H9 (cell line): Measurements from ENCODE around the gene GNPTAB. TPM values are rescaled to one million over a fixed set of nuclear protein-coding genes. Genes with fewer than 3 reads are reported as not detected.

Source experiments
- DNase-seq: peaks from one replicate; pipeline ENCODE4 v3.0.0-alpha.2; 2017
- H2AFZ ChIP-seq: one replicate; pipeline ENCODE4 v1.6.1; 2013; ENCODE audit warnings: mild to moderate bottlenecking, low read length, control low read depth, moderate library complexity
- H2AK5ac ChIP-seq: 2 replicates; pipeline ENCODE4 v1.6.1; 2013; ENCODE audit warnings: low read length, control low read depth, mixed read lengths; ENCODE audit not compliant: insufficient read length
- H2BK120ac ChIP-seq: one replicate; pipeline ENCODE4 v1.6.1; 2013; ENCODE audit warnings: low read depth, mild to moderate bottlenecking, low read length, control low read depth, inconsistent platforms; ENCODE audit not compliant: poor library complexity, severe bottlenecking
- H2BK12ac ChIP-seq: 2 replicates; pipeline ENCODE4 v1.6.1; 2013; ENCODE audit warnings: low read length, control low read depth, mixed read lengths, low read depth; ENCODE audit not compliant: insufficient read length
- H2BK15ac ChIP-seq: 2 replicates; pipeline ENCODE4 v1.6.1; 2013; ENCODE audit warnings: low read depth, low read length, control low read depth
- H2BK20ac ChIP-seq: one replicate; pipeline ENCODE4 v1.6.1; 2013; ENCODE audit warnings: low read depth, mild to moderate bottlenecking, low read length, control low read depth, inconsistent platforms; ENCODE audit not compliant: poor library complexity, severe bottlenecking
- H2BK5ac ChIP-seq: 2 replicates; pipeline ENCODE4 v1.6.1; 2013; ENCODE audit warnings: low read length, control low read depth, mixed read lengths; ENCODE audit not compliant: insufficient read length
- H3K14ac ChIP-seq: 2 replicates; pipeline ENCODE4 v1.6.1; 2013; ENCODE audit warnings: low read length, control low read depth; ENCODE audit not compliant: insufficient read depth
- H3K18ac ChIP-seq: 2 replicates; pipeline ENCODE4 v1.6.1; 2013; ENCODE audit warnings: low read depth, mild to moderate bottlenecking, mixed read lengths, low read length, control low read depth; ENCODE audit not compliant: insufficient read length
- H3K23ac ChIP-seq: 2 replicates; pipeline ENCODE4 v1.6.1; 2013; ENCODE audit warnings: low read length, control low read depth, mixed read lengths, low read depth; ENCODE audit not compliant: insufficient read length
- H3K23me2 ChIP-seq: 2 replicates; pipeline ENCODE4 v1.6.1; 2013; ENCODE audit warnings: low read depth, mild to moderate bottlenecking, mixed read lengths, low read length, control low read depth; ENCODE audit not compliant: insufficient read length, poor library complexity, severe bottlenecking
- H3K27ac ChIP-seq: 2 replicates; pipeline ENCODE4 v1.5.1; 2013; ENCODE audit warnings: low read length, control low read depth, mixed read lengths, low read depth; ENCODE audit not compliant: insufficient read length
- H3K27me3 ChIP-seq: 2 replicates; pipeline ENCODE4 v1.6.1; 2013; ENCODE audit warnings: low read length, control low read depth, inconsistent platforms; ENCODE audit not compliant: insufficient read depth
- H3K4ac ChIP-seq: 2 replicates; pipeline ENCODE4 v1.6.1; 2013; ENCODE audit warnings: low read depth, mild to moderate bottlenecking, control low read depth, inconsistent platforms, low read length, moderate library complexity
- H3K4me1 ChIP-seq: 2 replicates; pipeline ENCODE4 v1.6.1; 2013; ENCODE audit warnings: low read length, control low read depth, inconsistent platforms; ENCODE audit not compliant: insufficient read depth
- H3K4me2 ChIP-seq: 2 replicates; pipeline ENCODE4 v1.6.1; 2013; ENCODE audit warnings: low read length, control low read depth, mixed read lengths; ENCODE audit not compliant: insufficient read length, insufficient read depth
- H3K56ac ChIP-seq: 2 replicates; pipeline ENCODE4 v1.6.1; 2013; ENCODE audit warnings: low read depth, mild to moderate bottlenecking, mixed read lengths, low read length, control low read depth; ENCODE audit not compliant: insufficient read length
- H3K79me1 ChIP-seq: 2 replicates; pipeline ENCODE4 v1.6.1; 2013; ENCODE audit warnings: low read depth, mild to moderate bottlenecking, moderate library complexity, low read length, control low read depth, inconsistent platforms; ENCODE audit not compliant: insufficient read depth, poor library complexity, severe bottlenecking
- H3K79me2 ChIP-seq: 2 replicates; pipeline ENCODE4 v1.6.1; 2013; ENCODE audit warnings: low read length, control low read depth, inconsistent platforms; ENCODE audit not compliant: insufficient read depth
- H3K9ac ChIP-seq: 2 replicates; pipeline ENCODE4 v1.6.1; 2013; ENCODE audit warnings: low read length, control low read depth, mixed read lengths; ENCODE audit not compliant: insufficient read length; ENCODE audit errors: extremely low read depth
- H3K9me3 ChIP-seq: one replicate; pipeline ENCODE4 v1.6.1; 2013; ENCODE audit warnings: low read depth, low read length, inconsistent platforms; ENCODE audit not compliant: control insufficient read depth
- H3T11ph ChIP-seq: one replicate; pipeline ENCODE4 v1.6.1; 2013; ENCODE audit warnings: mild to moderate bottlenecking, low read length, control low read depth, inconsistent platforms
- H4K20me1 ChIP-seq: one replicate; pipeline ENCODE4 v1.6.1; 2013; ENCODE audit not compliant: control insufficient read depth, insufficient read length, insufficient read depth
- H4K5ac ChIP-seq: 2 replicates; pipeline ENCODE4 v1.6.1; 2013; ENCODE audit warnings: low read depth, mild to moderate bottlenecking, mixed read lengths, low read length, control low read depth; ENCODE audit not compliant: insufficient read length
- H4K8ac ChIP-seq: replicated peaks from 2 replicates; pipeline ENCODE4 v1.6.1; 2013; ENCODE audit warnings: low read length, control low read depth, mixed read lengths, low read depth; ENCODE audit not compliant: insufficient read length
- H4K91ac ChIP-seq: 2 replicates; pipeline ENCODE4 v1.6.1; 2013; ENCODE audit warnings: low read depth, mild to moderate bottlenecking, moderate library complexity, mixed read lengths, low read length, control low read depth; ENCODE audit not compliant: insufficient read length
- H3K27ac Mint-ChIP-seq, 3 experiments: 2 replicates in 2 of 3; 3 replicates in 1 of 3; pipeline ENCODE4 v1.8.0; 2020 to 2021; ENCODE audit warnings: mixed read lengths in 3 of 3, mild to moderate bottlenecking in 1 of 3, moderate library complexity in 1 of 3
- H3K27me3 Mint-ChIP-seq: 2 replicates; pipeline ENCODE4 v1.8.0; 2021; ENCODE audit warnings: low read depth, mild to moderate bottlenecking, moderate library complexity, mixed read lengths
- H3K36me3 Mint-ChIP-seq, 3 experiments: 2 replicates in 2 of 3; 3 replicates in 1 of 3; pipeline ENCODE4 v1.8.0; 2020 to 2021; ENCODE audit warnings: low read depth in 3 of 3, mixed read lengths in 3 of 3; ENCODE audit not compliant: insufficient read depth in 1 of 3
- H3K4me1 Mint-ChIP-seq, 2 experiments: 2 replicates each; pipeline ENCODE4 v1.8.0; 2020; ENCODE audit warnings: mixed read lengths in 2 of 2
- H3K4me3 Mint-ChIP-seq, 2 experiments: 2 replicates in 1 of 2; 3 replicates in 1 of 2; pipeline ENCODE4 v1.8.0; 2020 to 2021; ENCODE audit warnings: mild to moderate bottlenecking in 2 of 2, mixed read lengths in 2 of 2, moderate library complexity in 1 of 2
- H3K9me3 Mint-ChIP-seq, 2 experiments: 2 replicates in 1 of 2; 3 replicates in 1 of 2; pipeline ENCODE4 v1.8.0; 2020; ENCODE audit warnings: mild to moderate bottlenecking in 2 of 2, mixed read lengths in 2 of 2, moderate library complexity in 1 of 2
- WGBS: extraction: QIAGEN DNeasy Blood & Tissue Kit; methylation state at CpG from one replicate; pipeline ENCODE4 v1.1.7; 2013; ENCODE audit warnings: missing lambda C conversion rate, low lambda C conversion rate, mixed read lengths; ENCODE audit not compliant: insufficient read length; ENCODE audit errors: extremely low coverage; 5-methylcytosine and 5-hydroxymethylcytosine counted together
- total RNA-seq: library from RNA; stranded (reverse); gene quantifications from 2 replicates; pipeline ENCODE4 v1.2.1, GENCODE V29; 2021
- TF ChIP-seq, protein P1 (sequence below): fragments of 200-600 bp; sonication (generic); conservative IDR thresholded peaks from 3 replicates; pipeline ENCODE4 v1.8.0; 2021; ENCODE audit warnings: antibody characterized with exemption, mild to moderate bottlenecking

The GNPTAB gene
- total RNA-seq, 1 experiment from 2014 or later, result 44.3 TPM

DNA sequence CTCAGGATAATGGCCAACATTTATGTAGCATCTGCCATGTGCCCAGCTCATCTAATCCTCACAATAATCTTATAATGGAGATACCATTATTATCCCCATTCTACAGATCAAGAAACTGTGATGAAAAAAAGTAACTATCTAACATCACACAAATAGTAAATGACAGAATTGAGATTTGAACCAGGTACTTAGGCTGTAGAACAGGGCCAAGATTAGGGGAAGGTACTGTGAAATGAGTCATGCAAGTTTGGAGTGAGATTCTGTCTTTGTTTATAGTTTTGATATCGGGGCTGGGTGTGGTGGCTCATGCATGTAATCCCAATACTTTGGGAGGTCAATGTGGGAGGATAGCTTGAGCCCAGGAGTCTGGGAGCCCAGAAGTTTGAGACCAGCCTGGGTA, 1.3 kb upstream of the GNPTAB start:
- Histone ChIP-seq H3T11ph (no peak overlapping the region), H3K4ac (no peak overlapping the region), H3K9ac (no peak overlapping the region), H2BK120ac (no peak overlapping the region), H3K23ac (no peak overlapping the region), H2BK20ac (no peak overlapping the region), H2AK5ac (no peak overlapping the region), H3K14ac (no peak overlapping the region), H3K23me2 (no peaks in the 10 kb centered on the region), H3K4me1 (0 out of 2 replicates have a peak, but pooled peaks cover 2% of the 10 kb centered on the region), H2BK5ac (no peak overlapping the region), H4K8ac (no peak overlapping the region), H3K79me1 (no peaks in the 10 kb centered on the region), H2BK12ac (no peak overlapping the region), H3K27ac (no peak overlapping the region), H4K20me1 (no peaks in the 10 kb centered on the region), H2AFZ (no peak overlapping the region), H4K91ac (no peak overlapping the region), H3K79me2 (peaks cover 2% of the 10 kb centered on the region; the same call in 1 of the 2 replicates), H3K18ac (no peak overlapping the region), H3K27me3 (no peaks in the 10 kb centered on the region), H4K5ac (no peak overlapping the region), H2BK15ac (no peak overlapping the region), H3K56ac (no peak overlapping the region), H3K9me3 (no peaks in the 10 kb centered on the region), H3K4me2 (no peak overlapping the region)
- no peak overlapping the region for H3K4me3 Mint-ChIP-seq
- TF ChIP-seq, protein P1, sequence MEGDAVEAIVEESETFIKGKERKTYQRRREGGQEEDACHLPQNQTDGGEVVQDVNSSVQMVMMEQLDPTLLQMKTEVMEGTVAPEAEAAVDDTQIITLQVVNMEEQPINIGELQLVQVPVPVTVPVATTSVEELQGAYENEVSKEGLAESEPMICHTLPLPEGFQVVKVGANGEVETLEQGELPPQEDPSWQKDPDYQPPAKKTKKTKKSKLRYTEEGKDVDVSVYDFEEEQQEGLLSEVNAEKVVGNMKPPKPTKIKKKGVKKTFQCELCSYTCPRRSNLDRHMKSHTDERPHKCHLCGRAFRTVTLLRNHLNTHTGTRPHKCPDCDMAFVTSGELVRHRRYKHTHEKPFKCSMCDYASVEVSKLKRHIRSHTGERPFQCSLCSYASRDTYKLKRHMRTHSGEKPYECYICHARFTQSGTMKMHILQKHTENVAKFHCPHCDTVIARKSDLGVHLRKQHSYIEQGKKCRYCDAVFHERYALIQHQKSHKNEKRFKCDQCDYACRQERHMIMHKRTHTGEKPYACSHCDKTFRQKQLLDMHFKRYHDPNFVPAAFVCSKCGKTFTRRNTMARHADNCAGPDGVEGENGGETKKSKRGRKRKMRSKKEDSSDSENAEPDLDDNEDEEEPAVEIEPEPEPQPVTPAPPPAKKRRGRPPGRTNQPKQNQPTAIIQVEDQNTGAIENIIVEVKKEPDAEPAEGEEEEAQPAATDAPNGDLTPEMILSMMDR, result no peak
- no peak for DNase-seq
- H3K36me3 Mint-ChIP-seq, result peaks cover 0 to 2% (median 0%) of the 10 kb centered on the region in 3 experiments; a peak in 1 of 7 replicates
- H3K27me3 Mint-ChIP-seq, result no peaks in the 10 kb centered on the region
- H3K4me1 Mint-ChIP-seq, result peaks cover 15 to 29% of the 10 kb centered on the region in 2 experiments
- H3K9me3 Mint-ChIP-seq, result no peaks in the 10 kb centered on the region
- H3K27ac Mint-ChIP-seq, result no peak overlapping the region
- no CpG with 5 or more reads among the region's 1 CpG for WGBS
